ENCODE measurements around the gene GRID1. TPM values are rescaled to one million over a fixed set of nuclear protein-coding genes. Genes with fewer than 3 reads are reported as not detected.

Gene GRID1
- total RNA-seq, 1 donor from 2014 or later = 1.4 TPM

- H3K27ac ChIP-seq = no peak overlapping the region
- H3K4me1 ChIP-seq = peaks cover 6 to 16% of the 10 kb centered on the region in 2 donors
- no peak for TF ChIP-seq CTCF (IDR thresholded peaks at IDR 0.05)
- H3K9me3 ChIP-seq = no peaks in the 10 kb centered on the region
- intact Hi-C loops (cut with DNase I) = no loop called here
- H3K4me3 ChIP-seq = peak overlapping the region; percentile 76 to 82
- peaks cover 11% of the 10 kb centered on the region for H3K27me3 ChIP-seq
- H3K36me3 ChIP-seq = no peaks in the 10 kb centered on the region
- peak in 1 of 2 donors; percentile 61 for DNase-seq (ENCODE audit: low spot score in 2 of 2)
Measured at GRCh38 chr10:86367152-86367951, 757 bp upstream of the GRID1 start.

- no peaks in the 10 kb centered on the region for H3K9me3 ChIP-seq
- no peak for DNase-seq (ENCODE audit: low spot score in 2 of 2)
- H3K27me3 ChIP-seq = peaks cover 11% of the 10 kb centered on the region
- intact Hi-C loops (cut with DNase I) = no loop called here
- H3K4me3 ChIP-seq = peak overlapping the region; percentile 76 to 82
- H3K4me1 ChIP-seq = peaks cover 6 to 16% of the 10 kb centered on the region in 2 donors
- TF ChIP-seq CTCF (IDR thresholded peaks at IDR 0.05) = no peak
- no peaks in the 10 kb centered on the region for H3K36me3 ChIP-seq
- no peak overlapping the region for H3K27ac ChIP-seq
Measured at GRCh38 chr10:86366902-86367151, 232 bp upstream of the GRID1 start.

- Histone ChIP-seq H3K27ac (no peak overlapping the region), H3K4me1 (peaks cover 6 to 16% of the 10 kb centered on the region in 2 donors), H3K27me3 (peaks cover 11% of the 10 kb centered on the region), H3K9me3 (no peaks in the 10 kb centered on the region), H3K4me3 (peak overlapping the region; percentile 76 to 82), H3K36me3 (no peaks in the 10 kb centered on the region)
- intact Hi-C loops (cut with DNase I) = no loop called here
- no peak for TF ChIP-seq CTCF (IDR thresholded peaks at IDR 0.05)
- DNase-seq (ENCODE audit: low spot score in 2 of 2) = no peak
Measured at GRCh38 chr10:86365346-86366032, 1.1 kb downstream of the GRID1 start.

GRCh38 chr10:86364491-86365345 lies 1.9 kb downstream of the GRID1 start:
- Histone ChIP-seq H3K36me3 (no peaks in the 10 kb centered on the region), H3K4me3 (peak overlapping the region; percentile 76 to 82), H3K9me3 (no peaks in the 10 kb centered on the region), H3K27ac (no peak overlapping the region), H3K27me3 (peaks cover 11% of the 10 kb centered on the region), H3K4me1 (peaks cover 6 to 16% of the 10 kb centered on the region in 2 donors)
- intact Hi-C loops (cut with DNase I) = no loop called here
- TF ChIP-seq CTCF (IDR thresholded peaks at IDR 0.05) = no peak
- no peak for DNase-seq (ENCODE audit: low spot score in 2 of 2)

- peaks cover 11% of the 10 kb centered on the region for H3K27me3 ChIP-seq
- TF ChIP-seq CTCF (IDR thresholded peaks at IDR 0.05) = no peak
- intact Hi-C loops (cut with DNase I) = no loop called here
- H3K4me1 ChIP-seq = peaks cover 6 to 16% of the 10 kb centered on the region in 2 donors
- H3K4me3 ChIP-seq = no peak overlapping the region
- H3K9me3 ChIP-seq = no peaks in the 10 kb centered on the region
- H3K36me3 ChIP-seq = no peaks in the 10 kb centered on the region
- no peak for DNase-seq (ENCODE audit: low spot score in 2 of 2)
- H3K27ac ChIP-seq = no peak overlapping the region
Measured at GRCh38 chr10:86363833-86364490, 2.6 kb downstream of the GRID1 start.
